Activated CD8-positive, alpha-beta T cell treated with anti-CD3 and anti-CD28 coated beads for 36 hours (primary cell): ENCODE data around the gene GPR68. TPM values are rescaled to one million over a fixed set of nuclear protein-coding genes. Genes with fewer than 3 reads are reported as not detected.

Source experiments
- ATAC-seq: fragments of 200-7000 bp; cut with Tn5 transposase; one replicate; pipeline ENCODE4 v1.10.0; 2021; ENCODE audit warnings: mild to moderate bottlenecking, moderate library complexity
- CTCF ChIA-PET: fragments of 350-600 bp; sonication (Branson Sonifier 250); formaldehyde crosslinking; loops from one replicate; lab custom pipeline; 2021; ENCODE audit warnings: antibody characterized with exemption; lab: Charles Lee
- POLR2A ChIA-PET: fragments of 350-600 bp; sonication (Branson Sonifier 250); formaldehyde crosslinking; loops from one replicate; lab custom pipeline; 2021; ENCODE audit warnings: antibody characterized with exemption; lab: Charles Lee
- DNase-seq: peaks from one replicate; pipeline ENCODE4 v3.0.0-alpha.2; 2020
- H3K27ac Mint-ChIP-seq: one replicate; pipeline ENCODE4 v1.8.0; 2021; ENCODE audit warnings: mild to moderate bottlenecking, mixed read lengths
- H3K27me3 Mint-ChIP-seq: one replicate; pipeline ENCODE4 v1.8.0; 2021; ENCODE audit warnings: mixed read lengths
- H3K36me3 Mint-ChIP-seq: one replicate; pipeline ENCODE4 v1.8.0; 2021; ENCODE audit warnings: low read depth, mixed read lengths
- H3K4me1 Mint-ChIP-seq: one replicate; pipeline ENCODE4 v1.8.0; 2021; ENCODE audit warnings: low read depth, mixed read lengths
- H3K4me3 Mint-ChIP-seq: one replicate; pipeline ENCODE4 v1.8.0; 2021; ENCODE audit warnings: mild to moderate bottlenecking, moderate library complexity, mixed read lengths
- H3K9me3 Mint-ChIP-seq: one replicate; pipeline ENCODE4 v1.8.0; 2021; ENCODE audit warnings: mixed read lengths
- intact Hi-C: fragments of 100-400 bp; cut with micrococcal nuclease; formaldehyde crosslinking; loops from one replicate; pipeline ENCODE4 v1.10.0; 2022
- total RNA-seq, 2 experiments: library from RNA; stranded (reverse); gene quantifications; one replicate each; pipeline ENCODE4 v1.2.3, GENCODE V29; 2021
- TF ChIP-seq, protein P1 (sequence below): fragments of 200-600 bp; IDR thresholded peaks from one replicate; pipeline ENCODE4 v1.8.0; 2022; ENCODE audit warnings: antibody characterized with exemption, mild to moderate bottlenecking

Gene GPR68
- total RNA-seq, 2 experiments from 2014 or later: 11.9 to 14.0 TPM

GRCh38 chr14:91218014-91218413 lies 26.5 kb downstream of the GPR68 start:
- CTCF ChIA-PET: interaction anchor here (1.0 kb wide), 1 partner anchor 9 kb away, joined by 3 read pairs; no protein-coding TSS in a partner anchor
- Mint-ChIP-seq H3K27me3 (no peaks in the 10 kb centered on the region), H3K4me3 (no peak overlapping the region), H3K36me3 (peaks cover 45% of the 10 kb centered on the region), H3K9me3 (peaks cover 7% of the 10 kb centered on the region), H3K4me1 (peaks cover 23% of the 10 kb centered on the region), H3K27ac (no peak overlapping the region)
- intact Hi-C loops: no loop called here
- TF ChIP-seq, protein P1, sequence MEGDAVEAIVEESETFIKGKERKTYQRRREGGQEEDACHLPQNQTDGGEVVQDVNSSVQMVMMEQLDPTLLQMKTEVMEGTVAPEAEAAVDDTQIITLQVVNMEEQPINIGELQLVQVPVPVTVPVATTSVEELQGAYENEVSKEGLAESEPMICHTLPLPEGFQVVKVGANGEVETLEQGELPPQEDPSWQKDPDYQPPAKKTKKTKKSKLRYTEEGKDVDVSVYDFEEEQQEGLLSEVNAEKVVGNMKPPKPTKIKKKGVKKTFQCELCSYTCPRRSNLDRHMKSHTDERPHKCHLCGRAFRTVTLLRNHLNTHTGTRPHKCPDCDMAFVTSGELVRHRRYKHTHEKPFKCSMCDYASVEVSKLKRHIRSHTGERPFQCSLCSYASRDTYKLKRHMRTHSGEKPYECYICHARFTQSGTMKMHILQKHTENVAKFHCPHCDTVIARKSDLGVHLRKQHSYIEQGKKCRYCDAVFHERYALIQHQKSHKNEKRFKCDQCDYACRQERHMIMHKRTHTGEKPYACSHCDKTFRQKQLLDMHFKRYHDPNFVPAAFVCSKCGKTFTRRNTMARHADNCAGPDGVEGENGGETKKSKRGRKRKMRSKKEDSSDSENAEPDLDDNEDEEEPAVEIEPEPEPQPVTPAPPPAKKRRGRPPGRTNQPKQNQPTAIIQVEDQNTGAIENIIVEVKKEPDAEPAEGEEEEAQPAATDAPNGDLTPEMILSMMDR: no peak
- ATAC-seq (no peak), DNase-seq (no peak)
- POLR2A ChIA-PET: interaction anchor here (1.5 to 6.5 kb wide), 3 partner anchors 10 to 26 kb away, joined by 7 to 30 read pairs (median 9); partner anchors contain the start of gene GPR68

DNA sequence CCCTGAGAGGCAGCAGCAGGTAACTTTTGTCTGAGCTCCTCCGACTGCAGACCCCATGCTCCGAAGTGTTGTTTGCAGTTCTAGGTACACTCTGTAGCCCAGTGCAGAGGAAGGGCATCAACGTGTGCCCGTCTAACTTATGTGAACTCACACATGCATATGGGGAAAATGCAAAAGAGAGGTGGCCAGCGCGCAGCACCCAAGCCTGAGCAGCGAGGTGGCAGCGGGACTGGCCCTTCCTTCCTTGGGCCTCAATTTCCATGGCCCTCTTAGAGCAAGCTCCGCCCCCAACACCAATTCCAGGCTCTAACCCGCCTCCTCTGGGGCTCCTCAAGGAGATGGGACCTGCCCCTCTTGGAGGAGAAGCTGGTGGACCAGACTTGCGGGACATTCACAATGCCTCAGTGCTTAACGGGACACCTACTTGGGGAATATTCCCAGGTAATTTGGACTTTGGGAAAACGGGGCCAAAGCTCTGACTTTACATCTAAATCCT lies 27.7 kb downstream of the GPR68 start:
- TF ChIP-seq, protein P1: no peak
- ChIA-PET CTCF (interaction anchor here (1.1 to 1.7 kb wide), 2 partner anchors 27 to 39 kb away, joined by 3 to 4 read pairs; no protein-coding TSS in a partner anchor), POLR2A (interaction anchor here (0.6 to 6.5 kb wide), 3 partner anchors 11 to 61 kb away, joined by 3 to 30 read pairs (median 9); partner anchors contain the start of gene GPR68)
- DNase-seq: no peak
- H3K27ac Mint-ChIP-seq: no peak overlapping the region
- no peak for ATAC-seq
- H3K27me3 Mint-ChIP-seq: no peaks in the 10 kb centered on the region
- intact Hi-C loops: no loop called here
- peaks cover 11% of the 10 kb centered on the region for H3K4me1 Mint-ChIP-seq
- peaks cover 36% of the 10 kb centered on the region for H3K36me3 Mint-ChIP-seq
- H3K9me3 Mint-ChIP-seq: no peaks in the 10 kb centered on the region
- no peak overlapping the region for H3K4me3 Mint-ChIP-seq

DNA sequence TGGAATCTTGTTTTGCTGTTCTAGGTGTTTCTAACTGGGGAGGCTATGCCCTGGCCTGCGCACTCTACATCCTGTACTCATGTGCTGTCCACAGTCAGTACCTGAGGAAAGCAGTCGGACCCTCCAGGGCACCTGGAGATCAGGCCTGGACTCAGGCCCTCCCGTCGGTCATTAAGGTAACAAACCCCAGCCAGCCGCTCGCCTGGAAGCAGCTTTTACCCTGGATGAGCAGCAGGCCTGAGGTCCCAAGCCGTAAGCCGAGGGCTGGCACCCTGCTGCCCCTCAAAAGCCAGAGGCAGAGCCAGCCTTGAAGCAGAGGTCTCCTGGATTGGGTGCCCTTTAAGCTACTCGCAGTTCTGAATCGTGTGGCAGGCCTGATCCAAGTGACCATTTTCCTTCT lies 29.1 kb downstream of the GPR68 start:
- H3K9me3 Mint-ChIP-seq: no peaks in the 10 kb centered on the region
- no peaks in the 10 kb centered on the region for H3K27me3 Mint-ChIP-seq
- ChIA-PET CTCF (interaction anchor here (1.0 to 1.1 kb wide), 2 partner anchors 28 to 38 kb away, joined by 3 to 4 read pairs; no protein-coding TSS in a partner anchor), POLR2A (interaction anchor here (1.1 to 6.5 kb wide), 4 partner anchors 10 to 29 kb away, joined by 3 to 30 read pairs (median 6); partner anchors contain the start of gene GPR68)
- H3K27ac Mint-ChIP-seq: peak overlapping the region; percentile 67
- H3K4me3 Mint-ChIP-seq: no peak overlapping the region
- DNase-seq (no peak), ATAC-seq (no peak)
- H3K36me3 Mint-ChIP-seq: peaks cover 33% of the 10 kb centered on the region
- TF ChIP-seq, protein P1: no peak
- H3K4me1 Mint-ChIP-seq: peaks cover 3% of the 10 kb centered on the region
- intact Hi-C loops: no loop called here

DNA sequence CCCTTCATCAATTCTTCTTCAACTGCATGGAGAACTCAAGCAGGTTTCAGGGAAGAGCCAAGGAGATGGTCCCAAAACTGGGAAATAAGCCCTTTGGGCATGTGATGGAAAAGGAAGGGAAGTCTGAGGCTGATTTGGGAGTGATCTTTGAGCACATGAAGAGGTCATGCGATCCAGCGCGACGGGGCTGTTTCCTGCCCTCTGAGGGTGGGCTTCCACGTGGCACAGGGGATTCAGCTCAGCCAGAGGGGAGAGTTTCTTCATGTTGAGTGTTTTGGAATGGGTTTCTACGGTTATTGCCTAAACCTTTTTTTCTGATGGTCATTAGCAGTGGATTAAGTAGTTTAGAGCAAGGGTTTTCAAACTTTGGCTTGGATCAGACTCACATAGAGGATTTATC lies 30.2 kb downstream of the GPR68 start:
- ChIA-PET CTCF (no interaction called here), POLR2A (interaction anchor here (1.6 to 6.5 kb wide), 2 partner anchors 9 to 30 kb away, joined by 3 to 30 read pairs; partner anchors contain the start of gene GPR68)
- Mint-ChIP-seq H3K4me1 (no peaks in the 10 kb centered on the region), H3K36me3 (peaks cover 37% of the 10 kb centered on the region), H3K27ac (no peak overlapping the region), H3K27me3 (no peaks in the 10 kb centered on the region), H3K4me3 (no peak overlapping the region), H3K9me3 (no peaks in the 10 kb centered on the region)
- ATAC-seq (no peak), DNase-seq (no peak)
- intact Hi-C loops: no loop called here
- TF ChIP-seq, protein P1: no peak

DNA sequence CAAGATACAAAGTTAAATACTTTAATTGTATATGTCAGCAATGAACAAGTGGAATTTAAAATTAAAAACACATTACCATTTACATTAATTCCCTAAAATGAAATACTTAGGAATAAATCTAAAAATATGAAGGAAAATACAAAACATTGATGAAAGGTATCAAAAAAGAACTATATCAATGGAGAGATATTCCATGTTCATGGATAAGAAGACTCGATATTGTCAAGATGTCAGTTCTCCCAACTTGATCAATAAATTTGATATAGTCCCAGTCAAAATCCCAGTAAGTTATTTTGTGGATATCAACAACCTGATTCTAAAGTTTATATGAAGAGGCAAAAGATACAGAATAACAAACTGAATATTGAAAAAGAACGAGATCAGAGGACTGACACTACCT lies 33.5 kb downstream of the GPR68 start:
- ChIA-PET POLR2A (interaction anchor here (0.7 kb wide), 1 partner anchor 59 kb away, joined by 3 read pairs; no protein-coding TSS in a partner anchor), CTCF (interaction anchor here (1.6 kb wide), 1 partner anchor 34 kb away, joined by 6 read pairs; no protein-coding TSS in a partner anchor)
- H3K27me3 Mint-ChIP-seq: no peaks in the 10 kb centered on the region
- ATAC-seq (no peak), DNase-seq (no peak)
- no peaks in the 10 kb centered on the region for H3K9me3 Mint-ChIP-seq
- peaks cover 13% of the 10 kb centered on the region for H3K4me1 Mint-ChIP-seq
- TF ChIP-seq, protein P1: no peak
- intact Hi-C loops: no loop called here
- peaks cover 54% of the 10 kb centered on the region for H3K36me3 Mint-ChIP-seq
- H3K4me3 Mint-ChIP-seq: no peak overlapping the region
- H3K27ac Mint-ChIP-seq: no peak overlapping the region
